Astrocyte of the hippocampus (primary cell): Measurements from ENCODE around the gene PHRF1.

Experiments used
- DNase-seq: peaks from one replicate; pipeline ENCODE4 v3.0.0; 2011; ENCODE audit warnings: low read depth, low spot score

The PHRF1 gene

DNA sequence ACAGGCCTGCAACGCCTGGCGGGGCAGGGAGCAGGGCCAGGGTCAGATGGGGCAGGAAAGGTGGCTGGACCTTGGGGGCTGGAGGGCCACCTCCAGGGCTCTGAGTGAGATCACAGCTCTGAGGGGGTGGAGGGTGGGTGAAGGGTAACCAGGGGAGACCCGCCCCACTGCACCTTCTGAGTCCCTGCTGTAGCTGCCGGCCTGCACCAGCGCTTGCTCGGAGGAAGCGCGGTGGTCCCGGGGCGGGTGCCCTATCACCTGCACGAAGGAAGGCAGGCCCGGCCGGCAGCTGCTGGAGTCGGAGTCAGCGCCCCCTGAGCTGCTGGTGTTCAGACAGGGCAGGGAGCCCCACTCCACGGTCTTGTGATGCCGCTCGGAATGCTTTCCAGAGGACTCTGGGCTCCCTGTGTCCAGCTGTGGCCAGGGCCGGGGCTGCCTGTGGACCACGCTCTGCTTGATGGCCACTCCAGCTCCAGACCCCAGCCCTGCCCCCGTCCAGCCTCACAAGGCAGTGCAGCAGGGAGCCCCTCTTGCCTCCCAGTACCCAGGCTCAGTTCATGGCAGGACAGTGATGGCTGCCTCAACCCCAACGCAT, 19.5 kb upstream of the PHRF1 start:
- DNase-seq: no peak

DNA sequence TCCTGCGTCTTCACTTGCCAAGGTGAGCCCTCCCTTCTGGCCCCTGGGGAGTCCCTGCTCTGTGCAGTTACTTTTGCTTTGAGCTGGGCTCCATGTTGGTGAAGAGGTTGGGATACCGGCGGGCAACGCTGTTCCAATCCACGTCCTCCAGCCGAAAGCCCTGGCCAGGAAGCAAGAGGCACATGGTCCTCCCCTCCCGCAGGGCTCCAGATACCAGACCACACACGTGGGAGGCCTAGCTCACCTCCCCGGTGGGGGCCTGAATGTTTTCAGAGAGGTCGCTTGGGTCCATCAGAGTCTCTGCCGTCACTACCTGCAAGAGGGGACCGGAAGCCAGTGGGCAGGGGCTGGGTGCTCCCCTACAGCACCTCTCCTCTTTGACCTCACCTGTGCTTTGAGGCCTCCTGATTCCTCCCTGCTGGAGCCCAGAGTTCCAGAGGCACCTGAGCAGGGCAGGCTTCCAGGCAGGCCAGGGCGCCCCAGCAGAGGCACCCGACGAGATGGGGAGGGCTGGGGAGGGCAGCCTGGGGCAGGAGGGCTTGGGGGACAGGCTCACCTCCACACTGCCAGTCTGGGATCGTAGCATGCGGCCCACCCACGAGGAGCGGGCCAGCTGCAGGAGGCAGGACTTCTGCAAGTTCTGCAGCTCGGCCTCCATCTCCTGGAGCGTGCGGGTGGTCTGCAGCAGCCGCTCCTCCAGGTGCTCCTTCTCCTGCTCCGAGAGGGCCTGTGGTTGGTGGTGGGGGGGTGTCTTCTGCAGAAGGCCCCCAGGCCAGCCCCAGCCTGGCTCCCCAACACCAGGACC, 18.7 kb upstream of the PHRF1 start:
- no peak for DNase-seq

DNA sequence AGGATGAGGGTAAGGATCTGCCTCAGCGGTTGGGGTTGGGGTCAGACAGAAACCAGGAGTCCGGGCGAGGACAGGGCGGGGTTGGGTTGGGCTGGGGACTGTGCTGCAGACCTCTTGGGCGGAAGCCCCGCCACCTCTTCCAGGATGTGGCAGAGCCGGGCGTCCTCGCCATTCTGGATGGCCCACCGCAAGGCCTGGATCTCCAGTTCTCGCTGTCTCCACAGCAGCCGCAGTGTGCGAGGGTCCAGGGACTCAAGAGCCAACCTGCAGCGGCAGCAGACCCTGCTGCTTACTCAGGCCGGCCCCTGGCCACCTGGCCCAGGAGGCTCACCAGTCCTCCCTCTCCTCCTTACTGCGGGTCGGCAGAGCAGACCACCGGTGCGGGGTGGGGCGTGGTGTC, 17.8 kb upstream of the PHRF1 start:
- DNase-seq: no peak

DNA sequence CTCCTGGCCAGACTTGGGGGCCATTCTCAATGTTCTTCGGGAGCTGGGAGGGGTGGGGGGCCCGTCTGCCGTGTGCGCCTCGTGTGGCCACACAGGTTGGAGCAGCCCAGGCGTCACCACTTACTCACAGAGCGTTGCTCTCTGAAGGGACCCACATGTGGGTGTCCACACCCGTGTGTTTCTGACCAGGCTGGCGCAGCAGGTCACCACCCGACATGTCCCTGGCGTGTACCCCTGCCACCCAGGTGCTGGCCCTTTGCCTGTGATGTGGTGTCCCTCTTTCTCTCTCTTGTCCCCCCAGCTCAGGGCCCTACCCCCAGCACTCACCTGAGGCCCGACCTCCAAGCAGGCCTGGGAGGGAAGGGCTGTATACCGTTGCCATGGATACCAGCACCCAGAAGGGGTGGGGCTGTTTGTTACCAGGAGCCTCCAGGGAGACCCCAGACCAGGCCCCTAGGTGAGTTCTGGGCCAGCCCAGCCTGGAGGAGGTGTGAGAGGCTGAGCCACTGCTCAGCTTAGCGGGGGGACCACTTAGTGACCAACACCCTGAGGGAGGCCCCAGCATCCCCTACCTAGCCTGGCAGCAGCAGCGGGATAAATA, 17.1 kb upstream of the PHRF1 start:
- no peak for DNase-seq

DNA sequence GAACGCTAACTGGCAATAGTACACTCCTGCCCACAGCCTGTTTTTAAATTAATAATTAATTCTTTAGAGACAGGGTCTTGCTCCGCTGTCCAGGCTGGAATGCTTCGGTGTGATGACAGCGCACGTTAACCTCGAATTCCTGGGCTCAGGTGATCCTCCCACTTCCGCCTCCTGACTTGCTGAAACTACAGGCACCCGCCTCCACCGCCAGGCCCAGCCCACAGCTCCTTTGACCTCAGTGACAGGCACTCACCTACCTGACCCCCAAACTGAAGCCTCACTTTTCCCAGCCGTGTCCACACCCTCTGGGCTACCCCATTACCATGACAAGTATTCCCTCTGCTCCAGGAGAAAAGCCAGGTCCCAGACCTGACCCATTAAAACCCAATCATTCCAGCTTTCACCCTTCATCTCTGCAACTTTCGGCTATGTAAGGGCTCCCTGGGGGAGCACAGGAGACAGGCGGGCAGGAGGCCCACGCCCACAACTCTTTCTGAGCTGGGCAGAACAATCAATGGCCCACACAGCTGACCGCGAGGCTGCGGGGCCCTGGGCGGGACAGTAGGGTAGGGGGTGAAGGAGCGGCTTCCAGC, 16.5 kb upstream of the PHRF1 start:
- no peak for DNase-seq

DNA sequence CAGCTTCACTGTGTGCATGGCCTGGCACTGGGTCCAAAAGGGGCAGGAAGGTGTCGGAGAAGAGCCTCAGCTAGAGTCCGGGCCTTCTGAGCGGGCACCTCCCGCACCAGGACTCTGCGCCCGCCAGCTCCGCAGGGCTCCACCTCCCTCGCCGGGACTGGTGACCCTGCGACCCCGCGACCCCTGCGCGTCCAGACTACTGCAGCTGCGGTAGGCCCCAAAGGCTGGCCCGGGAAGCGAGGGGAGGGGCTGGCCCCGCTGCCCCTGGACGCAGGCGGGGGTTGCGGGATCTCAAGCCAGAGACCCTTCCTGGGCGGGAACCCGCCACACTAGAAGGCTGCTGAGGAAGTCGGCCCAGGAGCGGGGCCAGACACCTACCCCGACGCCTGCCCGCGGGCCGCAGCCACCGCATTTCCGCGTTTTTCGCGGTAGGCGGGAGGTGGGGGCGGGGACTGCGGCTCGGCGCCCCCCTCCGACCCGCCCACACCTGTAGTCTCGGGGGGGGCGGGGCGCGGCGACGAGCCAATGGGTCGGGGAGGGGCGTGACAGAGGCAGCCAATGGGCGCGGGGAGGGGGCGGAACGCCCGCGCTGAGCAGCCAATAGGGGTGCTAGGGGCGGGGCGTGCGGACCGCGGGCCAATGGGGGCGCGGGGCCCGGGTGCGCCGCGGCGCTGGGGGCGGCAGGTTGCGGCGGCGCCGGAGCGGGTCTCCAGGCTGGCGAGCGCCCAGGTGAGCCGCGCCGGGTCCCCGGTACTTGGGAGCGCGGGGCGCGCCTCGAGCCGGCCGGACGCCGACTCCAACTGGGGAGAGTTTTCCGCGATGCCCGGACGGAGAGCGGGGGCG, 15.7 kb upstream of the PHRF1 start, which contains the start of the genes LMNTD2 and RASSF7:
Gene LMNTD2, minus strand, starts transcription at position 434 of the 843 bp plus-strand sequence. Its CDS starts 22 bp downstream, at position 412.
Gene RASSF7, plus strand, starts transcription at position 666 of the 843 bp plus-strand sequence. CDS start 799 bp downstream, outside the sequence.
- DNase-seq: peak; percentile 94

DNA sequence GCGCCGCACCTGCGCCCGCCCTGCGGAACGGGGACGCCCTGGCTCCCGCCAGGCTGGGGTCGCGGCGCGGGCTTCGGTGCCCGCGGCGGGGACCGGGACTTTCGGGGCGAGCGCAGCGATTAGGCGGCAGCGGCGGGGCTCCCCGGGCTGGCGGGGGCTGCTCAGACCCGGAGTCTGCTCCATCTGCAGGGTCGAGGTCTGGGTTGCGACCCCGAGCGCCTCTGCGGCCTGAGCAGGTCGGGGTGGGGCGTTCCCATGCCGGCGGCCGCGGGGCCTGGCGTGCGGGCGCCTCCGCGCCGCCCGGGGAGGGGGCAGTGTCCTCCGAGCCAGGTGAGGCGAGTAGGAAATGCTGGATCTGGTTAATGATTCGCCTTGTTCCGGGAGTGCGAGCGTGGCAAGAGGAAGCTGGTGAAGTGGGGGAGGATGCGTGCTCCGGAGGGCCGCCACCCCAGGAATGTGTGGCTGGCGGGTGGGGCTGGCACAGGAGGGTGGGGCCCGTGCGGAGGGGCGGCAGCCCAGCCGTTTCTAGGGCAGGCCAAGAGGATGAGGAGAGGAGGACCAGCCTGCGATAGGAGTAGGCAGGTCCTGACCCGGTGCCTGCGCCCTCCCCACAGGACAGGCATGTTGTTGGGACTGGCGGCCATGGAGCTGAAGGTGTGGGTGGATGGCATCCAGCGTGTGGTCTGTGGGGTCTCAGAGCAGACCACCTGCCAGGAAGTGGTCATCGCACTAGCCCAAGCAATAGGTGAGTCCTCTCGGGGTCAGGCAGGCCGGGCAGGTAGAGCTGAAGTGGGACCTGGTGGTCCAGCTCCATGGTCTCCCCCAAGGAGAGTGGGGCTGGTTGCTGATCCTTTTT, 14.9 kb upstream of the PHRF1 start:
- DNase-seq: peak; percentile 59

DNA sequence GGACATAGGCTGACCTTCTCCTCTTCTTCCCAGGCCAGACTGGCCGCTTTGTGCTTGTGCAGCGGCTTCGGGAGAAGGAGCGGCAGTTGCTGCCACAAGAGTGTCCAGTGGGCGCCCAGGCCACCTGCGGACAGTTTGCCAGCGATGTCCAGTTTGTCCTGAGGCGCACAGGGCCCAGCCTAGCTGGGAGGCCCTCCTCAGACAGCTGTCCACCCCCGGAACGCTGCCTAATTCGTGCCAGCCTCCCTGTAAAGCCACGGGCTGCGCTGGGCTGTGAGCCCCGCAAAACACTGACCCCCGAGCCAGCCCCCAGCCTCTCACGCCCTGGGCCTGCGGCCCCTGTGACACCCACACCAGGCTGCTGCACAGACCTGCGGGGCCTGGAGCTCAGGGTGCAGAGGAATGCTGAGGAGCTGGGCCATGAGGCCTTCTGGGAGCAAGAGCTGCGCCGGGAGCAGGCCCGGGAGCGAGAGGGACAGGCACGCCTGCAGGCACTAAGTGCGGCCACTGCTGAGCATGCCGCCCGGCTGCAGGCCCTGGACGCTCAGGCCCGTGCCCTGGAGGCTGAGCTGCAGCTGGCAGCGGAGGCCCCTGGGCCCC, 14.1 kb upstream of the PHRF1 start:
- DNase-seq: no peak

DNA sequence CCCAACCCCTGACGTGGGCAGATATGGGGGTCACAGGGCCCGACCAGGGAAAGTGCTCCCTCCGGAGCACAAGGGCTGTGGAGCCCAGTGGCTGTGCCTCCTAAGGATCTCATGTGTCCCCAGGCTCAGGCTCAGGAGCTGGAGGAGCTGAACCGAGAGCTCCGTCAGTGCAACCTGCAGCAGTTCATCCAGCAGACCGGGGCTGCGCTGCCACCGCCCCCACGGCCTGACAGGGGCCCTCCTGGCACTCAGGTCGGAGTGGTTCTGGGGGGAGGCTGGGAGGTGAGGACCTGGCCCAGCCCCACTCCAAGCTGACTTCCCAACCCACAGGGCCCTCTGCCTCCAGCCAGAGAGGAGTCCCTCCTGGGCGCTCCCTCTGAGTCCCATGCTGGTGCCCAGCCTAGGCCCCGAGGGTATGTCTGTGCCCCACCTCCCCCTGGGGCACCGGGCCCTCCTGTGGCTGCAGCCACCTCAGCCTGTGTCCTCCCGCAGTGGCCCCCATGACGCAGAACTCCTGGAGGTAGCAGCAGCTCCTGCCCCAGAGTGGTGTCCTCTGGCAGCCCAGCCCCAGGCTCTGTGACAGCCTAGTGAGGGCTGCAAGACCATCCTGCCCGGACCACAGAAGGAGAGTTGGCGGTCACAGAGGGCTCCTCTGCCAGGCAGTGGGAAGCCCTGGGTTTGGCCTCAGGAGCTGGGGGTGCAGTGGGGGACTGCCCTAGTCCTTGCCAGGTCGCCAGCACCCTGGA, 13.0 kb upstream of the PHRF1 start:
- no peak for DNase-seq

DNA sequence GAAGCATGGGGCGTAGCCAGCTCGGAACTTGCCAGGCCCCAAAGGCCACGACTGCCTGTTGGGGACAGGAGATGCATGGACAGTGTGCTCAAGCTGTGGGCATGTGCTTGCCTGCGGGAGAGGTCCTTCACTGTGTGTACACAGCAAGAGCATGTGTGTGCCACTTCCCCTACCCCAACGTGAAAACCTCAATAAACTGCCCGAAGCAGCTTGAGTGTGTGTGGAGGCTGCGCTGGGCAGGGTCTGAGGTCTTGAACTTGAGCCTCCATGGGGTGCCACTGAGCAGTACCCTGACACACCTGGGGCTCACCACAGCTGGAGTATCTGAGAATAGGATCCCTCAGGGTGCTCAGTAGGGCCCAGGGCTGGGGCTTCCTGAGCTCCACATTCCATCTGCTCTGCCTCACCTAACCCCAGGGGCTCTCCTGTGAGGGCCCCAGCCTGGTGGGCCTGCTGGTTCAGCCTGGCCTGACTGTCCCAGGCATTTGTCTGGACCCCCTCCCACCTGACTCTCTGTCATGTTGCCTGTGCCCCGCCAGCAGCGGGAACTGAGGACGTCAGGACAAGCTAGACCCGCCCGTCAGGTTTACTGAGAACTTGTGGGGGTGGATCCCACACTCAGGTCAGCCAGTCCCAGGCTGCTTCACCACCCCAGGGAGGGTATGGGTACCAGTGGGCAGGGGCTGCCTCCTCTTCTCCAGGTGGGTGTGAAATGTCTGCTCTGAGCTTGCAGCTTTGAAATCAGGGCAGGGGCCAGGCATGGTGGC, 12.3 kb upstream of the PHRF1 start:
- no peak for DNase-seq

DNA sequence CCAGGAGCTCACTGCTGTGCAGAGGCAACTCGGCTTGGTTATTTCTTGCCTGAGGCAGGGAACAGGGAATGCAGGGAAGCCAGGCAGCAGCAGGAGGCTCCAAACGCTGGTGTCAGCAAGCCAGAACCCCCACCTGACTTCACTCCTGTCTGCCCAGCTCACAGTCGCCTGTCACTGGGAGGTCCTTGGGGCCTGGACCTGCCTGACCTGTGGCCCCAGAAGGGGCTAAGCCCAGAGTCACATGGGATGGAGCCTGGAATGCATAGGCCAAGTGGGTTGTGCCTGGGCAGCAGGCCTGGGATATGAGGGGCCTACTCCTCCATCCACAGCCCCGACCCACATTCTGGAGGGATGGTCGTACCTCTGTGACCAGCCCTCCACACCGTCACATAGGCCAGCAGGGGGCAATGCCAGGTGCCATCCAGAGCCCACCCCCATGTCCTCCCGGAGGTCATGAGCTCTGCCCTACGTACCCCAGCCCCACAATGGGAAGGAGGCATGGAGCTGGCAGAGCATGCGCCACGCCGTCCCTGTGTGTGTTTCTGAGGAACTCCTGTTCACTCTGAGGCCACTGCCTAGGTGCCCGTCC, 10.3 kb upstream of the PHRF1 start:
- no peak for DNase-seq

DNA sequence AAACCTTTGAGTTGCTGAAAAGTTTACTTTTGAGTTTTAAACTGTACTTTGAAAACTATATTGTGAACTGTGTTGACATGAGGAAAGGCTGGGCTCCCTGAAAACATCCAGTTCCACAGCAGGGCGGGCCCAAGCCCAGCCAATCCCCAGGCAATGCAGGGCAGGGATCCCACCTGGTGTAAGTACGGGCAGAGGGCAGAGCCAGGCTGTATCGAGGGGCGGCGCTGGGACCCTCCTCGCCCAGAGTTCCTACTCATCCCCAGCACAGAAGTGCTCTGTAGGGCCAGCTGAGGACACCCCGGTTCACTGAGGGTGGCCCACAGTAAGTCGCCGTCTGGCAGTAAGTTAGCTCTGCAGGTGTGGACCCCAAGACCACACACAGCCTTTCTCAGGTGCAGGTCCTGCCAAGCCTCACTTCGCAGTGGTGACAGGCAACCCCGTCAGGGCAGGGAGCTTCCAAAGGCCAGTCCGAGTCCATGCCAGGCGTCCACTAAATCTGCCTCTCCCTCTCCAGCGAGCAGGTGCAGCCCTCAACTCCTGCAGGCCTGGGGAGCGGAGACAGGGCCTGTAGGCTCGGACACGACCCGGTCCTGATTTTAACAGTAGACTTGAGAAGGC, 9.2 kb upstream of the PHRF1 start:
- no peak for DNase-seq

DNA sequence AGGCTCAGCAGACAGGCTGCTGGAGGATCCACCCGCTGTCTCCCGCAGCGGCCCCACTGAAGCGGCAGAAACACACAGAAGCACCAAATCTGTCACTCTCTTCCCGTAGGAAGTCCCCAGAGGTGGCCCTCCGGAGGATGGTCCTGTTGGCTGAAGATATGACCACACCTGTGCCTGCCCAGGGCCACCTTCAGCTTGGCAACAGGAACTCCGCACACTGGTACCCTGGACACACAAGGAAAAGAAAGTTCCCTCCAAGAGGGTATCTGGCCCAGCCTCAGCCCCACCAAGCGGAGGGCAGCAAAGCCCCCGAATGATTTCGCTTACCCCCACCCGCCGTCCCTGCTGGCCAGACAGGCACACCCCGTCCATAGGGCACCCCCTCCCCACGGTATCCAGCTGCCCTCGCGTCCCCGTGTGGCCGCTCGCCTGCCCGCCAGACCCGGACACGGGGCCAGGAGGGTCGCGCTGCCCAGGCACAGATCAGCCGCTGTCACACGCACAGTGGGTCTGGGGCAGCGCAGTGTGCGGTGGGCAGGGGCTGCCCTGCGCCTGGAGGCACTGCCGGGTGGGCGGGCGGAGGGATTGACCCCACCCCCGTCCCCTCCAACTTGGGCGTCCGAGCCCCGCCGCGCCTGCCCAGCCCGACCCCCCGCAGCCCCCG, 8.5 kb upstream of the PHRF1 start:
- DNase-seq: no peak

DNA sequence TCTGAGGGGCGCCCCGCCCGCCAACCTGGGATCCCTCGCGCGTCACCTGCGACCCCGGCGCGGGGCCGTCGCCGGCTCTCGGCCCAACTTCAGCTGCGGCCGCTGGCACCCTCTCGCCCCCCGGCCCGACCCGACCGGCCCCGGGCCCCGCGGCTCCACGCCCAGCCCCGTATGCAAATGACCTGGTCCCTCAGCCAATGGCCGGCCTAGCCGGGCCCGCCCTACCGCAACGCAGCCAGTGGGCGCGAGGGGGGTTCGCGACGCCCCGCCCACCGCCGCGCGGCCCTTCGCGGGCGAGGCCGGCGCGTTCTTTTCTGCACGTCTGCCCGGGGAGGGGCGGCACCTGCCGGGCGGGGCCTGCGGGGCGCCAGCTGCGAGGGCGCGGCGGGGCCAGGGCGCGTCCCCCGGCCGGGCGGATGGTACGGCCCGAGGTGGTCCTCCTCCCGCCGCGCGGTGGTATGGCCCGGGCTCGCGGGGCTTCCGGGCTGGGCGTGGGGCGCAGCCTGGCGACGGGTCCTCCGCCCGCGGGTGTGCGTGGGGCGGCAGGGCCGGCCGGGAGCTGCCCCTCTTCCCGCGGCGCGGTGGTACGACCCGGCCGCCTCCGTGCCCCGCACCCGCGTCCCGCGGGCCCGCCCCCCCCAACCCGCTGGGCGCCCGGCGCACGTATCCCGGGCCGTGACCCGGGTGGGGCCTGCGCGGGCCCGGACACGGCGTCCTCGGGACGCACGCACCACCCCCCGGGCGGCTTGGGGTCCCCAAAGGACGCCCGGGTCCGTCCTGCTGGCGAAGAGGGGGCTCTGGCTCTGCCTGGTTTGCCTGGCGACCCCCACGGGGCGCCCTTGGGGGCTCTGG, 7.7 kb upstream of the PHRF1 start:
- peak; percentile 98 for DNase-seq

DNA sequence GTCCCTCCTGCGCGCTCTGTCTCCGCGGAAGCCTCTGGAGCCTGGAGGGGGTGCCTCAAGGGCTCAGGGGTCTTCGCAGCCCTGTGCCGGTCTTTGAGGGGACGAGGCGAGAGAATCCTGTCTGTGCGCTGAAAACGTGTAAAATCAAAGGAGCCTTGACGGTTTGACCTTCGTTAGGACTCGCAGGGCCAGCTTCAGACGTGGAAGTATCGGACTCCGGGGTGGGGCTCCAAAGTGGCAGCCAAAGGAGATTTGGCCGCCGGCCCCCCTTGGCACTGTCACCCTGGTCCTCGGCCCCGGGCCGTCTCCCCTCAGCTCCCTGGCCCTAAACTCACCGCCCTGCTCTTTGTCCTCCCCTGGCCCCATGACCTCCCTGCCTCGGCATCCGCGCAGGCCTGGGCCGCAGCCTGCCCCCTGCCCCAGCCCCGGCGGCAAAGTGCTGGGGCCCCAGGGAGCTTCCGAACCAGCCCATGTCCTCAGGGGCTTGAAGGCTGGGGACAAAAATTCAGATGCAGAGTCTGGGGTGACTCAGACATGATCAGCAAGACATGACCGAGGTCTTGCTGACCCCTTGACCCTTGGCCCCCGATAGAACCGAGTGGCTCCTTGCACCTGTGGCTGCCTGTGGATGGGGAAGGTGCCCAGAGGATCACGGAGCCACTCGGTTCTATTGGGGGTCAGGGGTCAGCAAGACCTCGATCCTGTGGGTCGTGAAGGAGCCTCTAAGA, 6.9 kb upstream of the PHRF1 start:
- no peak for DNase-seq

DNA sequence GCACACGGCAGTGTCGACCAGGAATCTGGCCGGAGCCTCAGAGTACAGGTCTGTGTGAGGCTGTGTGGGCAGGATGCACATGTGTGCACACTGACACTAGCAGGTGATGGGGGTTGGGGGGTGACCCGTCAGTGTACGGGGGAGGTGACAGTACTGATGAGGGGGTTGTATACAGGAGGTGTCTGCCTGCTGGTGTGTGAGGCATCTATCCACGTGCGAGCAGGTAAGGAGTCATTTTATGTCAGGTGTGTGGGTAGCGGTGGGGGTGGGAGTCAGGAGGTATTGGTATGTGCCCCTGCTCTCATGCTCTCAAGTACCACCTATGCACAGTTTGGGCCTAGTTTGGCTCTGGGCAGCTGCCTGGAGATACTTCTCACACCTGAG, 4.5 kb upstream of the PHRF1 start:
- no peak for DNase-seq
